IMR-90 (cell line): ENCODE data around the gene DNAJB8. TPM values are rescaled to one million over a fixed set of nuclear protein-coding genes. Genes with fewer than 3 reads are reported as not detected.

Experiments
- ATAC-seq: fragments of 200-7000 bp; cut with Tn5 transposase; 2 replicates; pipeline ENCODE4 v1.9.1; 2020; ENCODE audit warnings: low read depth, mild to moderate bottlenecking, moderate library complexity
- BruUV-seq: library from RNA; stranded (reverse); fragments of 400-500 nt; replicated peaks from 2 replicates; lab custom pipeline; 2021; lab: Mats Ljungman, UMichigan
- CTCF ChIA-PET: fragments of 300-600 bp; formaldehyde crosslinking; extraction: SDS; loops from one replicate; lab custom pipeline; 2021; ENCODE audit warnings: antibody characterized with exemption; lab: Yijun Ruan, JAX
- POLR2A ChIA-PET: fragments of 300-600 bp; sonication (Branson Sonifier 250); formaldehyde crosslinking; loops from one replicate; lab custom pipeline; 2022; ENCODE audit warnings: antibody characterized with exemption; ENCODE audit not compliant: unreplicated experiment; lab: Charles Lee
- DNase-seq: peaks from one replicate; pipeline ENCODE4 v3.0.0; 2013
- H2AFZ ChIP-seq: replicated peaks from 2 replicates; pipeline ENCODE3; 2013; ENCODE audit warnings: low read length, mild to moderate bottlenecking; ENCODE audit not compliant: poor library complexity
- H2AK5ac ChIP-seq: 2 replicates; pipeline ENCODE4 v1.6.1; 2013; ENCODE audit warnings: low read depth, low read length, inconsistent platforms
- H2AK9ac ChIP-seq: replicated peaks from 2 replicates; pipeline ENCODE3; 2013; ENCODE audit warnings: mild to moderate bottlenecking, low read depth, low read length, moderate library complexity; ENCODE audit not compliant: poor library complexity
- H2BK120ac ChIP-seq: 2 replicates; pipeline ENCODE4 v1.6.1; 2013; ENCODE audit warnings: low read depth, low read length, inconsistent platforms
- H2BK15ac ChIP-seq: 3 replicates; pipeline ENCODE4 v1.6.1; 2013; ENCODE audit warnings: low read depth, low read length, inconsistent platforms
- H2BK20ac ChIP-seq: 2 replicates; pipeline ENCODE4 v1.6.1; 2013; ENCODE audit warnings: low read depth, mild to moderate bottlenecking, inconsistent platforms, low read length, moderate library complexity
- H2BK5ac ChIP-seq: 2 replicates; pipeline ENCODE4 v1.6.1; 2013; ENCODE audit warnings: mild to moderate bottlenecking, low read depth, low read length, inconsistent platforms; ENCODE audit not compliant: poor library complexity, severe bottlenecking
- H3K14ac ChIP-seq: replicated peaks from 2 replicates; pipeline ENCODE4 v1.6.1; 2013; ENCODE audit warnings: low read depth, low read length, inconsistent platforms
- H3K18ac ChIP-seq: 2 replicates; pipeline ENCODE4 v1.6.1; 2013; ENCODE audit warnings: low read depth, low read length, control low read depth
- H3K23ac ChIP-seq: 2 replicates; pipeline ENCODE4 v1.6.1; 2013; ENCODE audit warnings: low read depth, low read length, inconsistent platforms
- H3K27ac ChIP-seq: 2 replicates; pipeline ENCODE4 v1.5.1; 2013; ENCODE audit warnings: mild to moderate bottlenecking, control low read depth, low read length; ENCODE audit not compliant: insufficient read depth
- H3K27me3 ChIP-seq: 2 replicates; pipeline ENCODE4 v1.6.1; 2013; ENCODE audit warnings: low read length; ENCODE audit not compliant: control insufficient read depth, insufficient read depth
- H3K36me3 ChIP-seq: 2 replicates; pipeline ENCODE4 v1.6.1; 2013; ENCODE audit warnings: low read length, mixed read lengths; ENCODE audit not compliant: control insufficient read depth, insufficient read depth
- H3K4ac ChIP-seq: 2 replicates; pipeline ENCODE4 v1.6.1; 2013; ENCODE audit warnings: low read depth, low read length, inconsistent platforms
- H3K4me1 ChIP-seq: 2 replicates; pipeline ENCODE4 v1.6.1; 2013; ENCODE audit warnings: low read length, mixed read lengths; ENCODE audit not compliant: control insufficient read depth, insufficient read depth
- H3K4me2 ChIP-seq: 2 replicates; pipeline ENCODE4 v1.6.1; 2013; ENCODE audit warnings: low read depth, mild to moderate bottlenecking, control low read depth, low read length, moderate library complexity
- H3K4me3 ChIP-seq: 2 replicates; pipeline ENCODE4 v1.5.1; 2013; ENCODE audit warnings: low read depth, mild to moderate bottlenecking, control low read depth, low read length, moderate library complexity; ENCODE audit not compliant: insufficient read depth
- H3K56ac ChIP-seq: 2 replicates; pipeline ENCODE4 v1.6.1; 2013; ENCODE audit warnings: low read length, inconsistent platforms; ENCODE audit not compliant: insufficient read depth; ENCODE audit errors: extremely low read depth
- H3K79me1 ChIP-seq, 2 experiments: 2 replicates each; pipeline ENCODE4 v1.6.1; 2013; ENCODE audit warnings: low read length in 2 of 2, inconsistent platforms in 1 of 2, low read depth in 1 of 2
- H3K9ac ChIP-seq: 2 replicates; pipeline ENCODE4 v1.6.1; 2013; ENCODE audit warnings: low read depth, low read length, control low read depth
- H3K9me1 ChIP-seq: 2 replicates; pipeline ENCODE4 v1.6.1; 2013; ENCODE audit warnings: low read length, inconsistent platforms; ENCODE audit not compliant: insufficient read depth
- H3K9me3 ChIP-seq: 2 replicates; pipeline ENCODE4 v1.6.1; 2013; ENCODE audit warnings: low read length; ENCODE audit not compliant: control insufficient read depth, insufficient read depth
- H4K20me1 ChIP-seq: 2 replicates; pipeline ENCODE4 v1.6.1; 2013; ENCODE audit warnings: low read length, inconsistent platforms; ENCODE audit not compliant: insufficient read depth
- H4K5ac ChIP-seq: 2 replicates; pipeline ENCODE4 v1.6.1; 2013; ENCODE audit warnings: mild to moderate bottlenecking, low read depth, low read length, control low read depth
- H4K8ac ChIP-seq, 2 experiments: 2 replicates each; pipeline ENCODE4 v1.6.1; 2013; ENCODE audit warnings: low read depth in 2 of 2, low read length in 2 of 2, control low read depth in 1 of 2, inconsistent platforms in 1 of 2
- H4K91ac ChIP-seq: 2 replicates; pipeline ENCODE4 v1.6.1; 2013; ENCODE audit warnings: low read depth, low read length, inconsistent platforms; ENCODE audit not compliant: insufficient read depth
- BHLHE40 ChIP-seq: fragments of 150-350 bp; IDR thresholded peaks from 2 replicates; pipeline ENCODE4 v1.6.1; 2016; ENCODE audit warnings: mild to moderate bottlenecking, low read depth, low read length
- CEBPB ChIP-seq: IDR thresholded peaks from 2 replicates; pipeline ENCODE4 v1.6.1; 2012; ENCODE audit warnings: low read depth, low read length, improper control_type of control experiment
- CHD1 ChIP-seq: IDR thresholded peaks from 2 replicates; pipeline ENCODE4 v1.6.1; 2012; ENCODE audit warnings: low read depth, low read length, improper control_type of control experiment
- CTCF ChIP-seq: conservative IDR thresholded peaks from 2 replicates; pipeline ENCODE4 v1.5.1; 2012; ENCODE audit warnings: mild to moderate bottlenecking, low read depth, low read length, improper control_type of control experiment
- ELK1 ChIP-seq: fragments of 150-350 bp; IDR thresholded peaks from 2 replicates; pipeline ENCODE4 v1.6.1; 2016; ENCODE audit warnings: low read depth, mild to moderate bottlenecking, low read length, moderate library complexity, borderline replicate concordance
- FOS ChIP-seq: fragments of 150-350 bp; IDR thresholded peaks from 2 replicates; pipeline ENCODE4 v1.6.1; 2016; ENCODE audit warnings: low read depth, low read length
- MAFK ChIP-seq: IDR thresholded peaks from 2 replicates; pipeline ENCODE4 v1.6.1; 2012; ENCODE audit warnings: low read depth, low read length, improper control_type of control experiment
- MAZ ChIP-seq: IDR thresholded peaks from 2 replicates; pipeline ENCODE4 v1.6.1; 2012; ENCODE audit warnings: low read depth, mild to moderate bottlenecking, low read length, improper control_type of control experiment, moderate library complexity, borderline replicate concordance
- MXI1 ChIP-seq: IDR thresholded peaks from 2 replicates; pipeline ENCODE4 v1.6.1; 2012; ENCODE audit warnings: low read depth, mild to moderate bottlenecking, low read length, moderate library complexity, borderline replicate concordance
- NFE2L2 ChIP-seq: fragments of 150-350 bp; IDR thresholded peaks from 2 replicates; pipeline ENCODE4 v1.6.1; 2016; ENCODE audit warnings: low read depth, mild to moderate bottlenecking, low read length
- POLR2A ChIP-seq: IDR thresholded peaks from 2 replicates; pipeline ENCODE4 v1.6.1; 2012; ENCODE audit warnings: mild to moderate bottlenecking, low read depth, low read length
- RAD21 ChIP-seq: IDR thresholded peaks from 2 replicates; pipeline ENCODE4 v1.6.1; 2012; ENCODE audit warnings: low read length, improper control_type of control experiment
- RCOR1 ChIP-seq: IDR thresholded peaks from 2 replicates; pipeline ENCODE4 v1.6.1; 2012; ENCODE audit warnings: mild to moderate bottlenecking, low read length, improper control_type of control experiment; ENCODE audit not compliant: insufficient replicate concordance
- RFX5 ChIP-seq: IDR thresholded peaks from 2 replicates; pipeline ENCODE4 v1.8.0; 2012; ENCODE audit warnings: low read depth, mild to moderate bottlenecking, low read length, moderate library complexity
- SMC3 ChIP-seq: fragments of 150-350 bp; IDR thresholded peaks from 2 replicates; pipeline ENCODE4 v1.6.1; 2016; ENCODE audit warnings: low read depth, mild to moderate bottlenecking, antibody characterized with exemption, low read length, moderate library complexity
- USF2 ChIP-seq: fragments of 150-350 bp; IDR thresholded peaks from 2 replicates; pipeline ENCODE4 v1.6.1; 2017; ENCODE audit warnings: mild to moderate bottlenecking, antibody characterized with exemption, low read length, low read depth
- WGBS, 2 experiments: methylation state at CpG; one replicate each; pipeline versions ENCODE4 v1.1.5 to v1.1.7; 2013; ENCODE audit warnings: missing lambda C conversion rate in 2 of 2; ENCODE audit not compliant: insufficient read length in 1 of 2; ENCODE audit errors: extremely low coverage in 2 of 2; 5-methylcytosine and 5-hydroxymethylcytosine counted together
- dilution Hi-C: fragments of 300-500 bp; cut with HindIII; formaldehyde crosslinking; loops from one replicate; pipeline ENCODE4 v1.14.3; 2018; ENCODE audit warnings: low sequenced_read_pairs; ENCODE audit not compliant: unreplicated experiment
- in situ Hi-C: fragments of 300-500 bp; cut with MboI; formaldehyde crosslinking; loops from 3 replicates; pipeline ENCODE4 v1.14.3; 2019; ENCODE audit warnings: low sequenced_read_pairs, inconsistent platforms, mixed read lengths
- intact Hi-C: fragments of 100-400 bp; cut with micrococcal nuclease; formaldehyde crosslinking; loops from 2 replicates; pipeline ENCODE4 v1.10.0; 2022
- polyA plus RNA-seq, 3 experiments: library from polyadenylated mRNA; depleted of rRNA; stranded (reverse); fragments of >200 nt; gene quantifications; 2 replicates each; pipeline ENCODE4 v1.2.3, GENCODE V29; 2012; ENCODE audit warnings: low replicate concordance in 1 of 3
- total RNA-seq: library from RNA; depleted of rRNA; stranded (reverse); fragments of >200 nt; gene quantifications from 2 replicates; pipeline ENCODE4 v1.2.3, GENCODE V29; 2012

DNAJB8 gene
- total and polyA plus RNA-seq, 2 of the 4 experiments (the other 2 are of a cell fraction): not detected

- no peak for ATAC-seq
These were observed 31.1 kb downstream of the DNAJB8 start for GRCh38 chr3:128435561-128435960.

More at GRCh38 chr3:128435561-128435960, 31.1 kb downstream of the DNAJB8 start:
- H3K18ac ChIP-seq: no peak overlapping the region
- no peak overlapping the region for H3K4ac ChIP-seq
- H4K5ac ChIP-seq: no peak overlapping the region
- BruUV-seq: no TSS peak
- H3K4me2 ChIP-seq: no peak overlapping the region
- H3K56ac ChIP-seq: no peak overlapping the region
- no peaks in the 10 kb centered on the region for H3K36me3 ChIP-seq
- ChIA-PET POLR2A (no interaction called here), CTCF (no interaction called here)
- H2BK5ac ChIP-seq: no peak overlapping the region
- in situ Hi-C loops: no loop called here
- no peak overlapping the region for H2AK5ac ChIP-seq
- H3K27ac ChIP-seq: no peak overlapping the region
- H2AFZ ChIP-seq: no peak overlapping the region
- H2BK20ac ChIP-seq: no peak overlapping the region
- H3K9ac ChIP-seq: no peak overlapping the region
- H4K8ac ChIP-seq: no peak overlapping the region
- no peak overlapping the region for H3K23ac ChIP-seq
- H3K4me3 ChIP-seq: no peak overlapping the region
- DNase-seq: no peak
- H3K14ac ChIP-seq: no peak overlapping the region
- no peak overlapping the region for H2AK9ac ChIP-seq
- dilution Hi-C loops: no loop called here
- 75% methylated on average over 2 of the region's 5 CpGs; no CpG with 5 or more reads in 1 of the 2 experiments for WGBS, 2 experiments
- no peaks in the 10 kb centered on the region for H3K9me1 ChIP-seq
- peaks cover 2% of the 10 kb centered on the region; the same call in 1 of the 2 replicates for H3K4me1 ChIP-seq
- no peaks in the 10 kb centered on the region for H3K79me1 ChIP-seq
- intact Hi-C loops: no loop called here
- no peaks in the 10 kb centered on the region; the same call in 1 of the 2 replicates for H4K20me1 ChIP-seq
- H2BK15ac ChIP-seq: no peak overlapping the region
- no peak overlapping the region for H2BK120ac ChIP-seq
- peaks cover 3% of the 10 kb centered on the region; the same call in 1 of the 2 replicates for H3K9me3 ChIP-seq
- no peak overlapping the region for H4K91ac ChIP-seq
- TF ChIP-seq MXI1 (no peak), USF2 (no peak), RFX5 (no peak), CTCF (no peak), NFE2L2 (no peak), CHD1 (no peak), CEBPB (no peak), MAFK (no peak), POLR2A (no peak), FOS (no peak), SMC3 (no peak), RAD21 (no peak), ELK1 (no peak), RCOR1 (no peak), MAZ (no peak), BHLHE40 (no peak)
- peaks cover 73% of the 10 kb centered on the region for H3K27me3 ChIP-seq
